GM21717 (cell line): ENCODE measurements around the gene TRHDE.
"Not testable (repeated sequence)": the region's sequence is repeated elsewhere in the genome, so short reads cannot be mapped to it uniquely, and the experiment has no call there.

Experiments
- ATAC-seq: cut with Tn5 transposase; IDR thresholded peaks from one replicate; pipeline ENCODE4 v1.9.1; 2021; ENCODE audit warnings: mild to moderate bottlenecking, moderate library complexity; ENCODE audit not compliant: unreplicated experiment

TRHDE gene

DNA sequence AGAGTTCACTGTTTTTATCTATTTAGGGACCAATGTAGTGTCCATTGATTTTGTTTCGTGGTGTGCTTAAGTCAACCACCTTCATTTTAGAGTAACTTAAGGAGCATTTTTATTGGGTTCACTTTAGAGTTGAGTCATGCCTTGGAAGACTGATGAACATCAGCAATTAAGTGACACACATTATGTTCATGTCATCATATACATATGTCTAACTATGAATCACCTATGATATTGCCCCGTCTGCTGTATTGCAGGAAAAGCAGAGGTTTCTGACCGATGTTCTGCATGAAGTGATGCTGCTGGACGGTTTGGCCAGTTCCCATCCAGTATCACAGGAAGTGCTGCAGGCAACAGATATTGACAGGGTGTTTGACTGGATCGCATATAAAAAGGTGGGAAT lies 227.1 kb downstream of the TRHDE start:
- ATAC-seq: no peak

DNA sequence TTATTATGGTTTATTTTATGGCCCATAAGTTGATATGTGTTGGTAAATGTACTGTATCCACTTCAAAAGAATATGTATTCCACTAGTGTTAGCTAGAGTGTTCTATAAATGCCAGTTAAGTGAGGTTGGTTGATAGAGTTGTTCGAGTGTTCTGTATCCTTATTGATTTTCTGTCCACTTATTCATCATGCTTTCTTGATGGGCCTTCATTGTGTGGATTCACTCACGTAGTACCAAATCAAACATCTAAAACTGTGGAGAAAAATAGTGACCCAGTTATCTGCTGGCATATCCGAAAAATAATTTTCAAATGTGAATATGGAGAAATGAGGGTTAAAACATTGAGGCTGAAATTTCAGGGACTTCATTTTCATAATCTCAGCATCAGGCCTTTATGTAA lies 230.4 kb downstream of the TRHDE start:
- no peak for ATAC-seq

DNA sequence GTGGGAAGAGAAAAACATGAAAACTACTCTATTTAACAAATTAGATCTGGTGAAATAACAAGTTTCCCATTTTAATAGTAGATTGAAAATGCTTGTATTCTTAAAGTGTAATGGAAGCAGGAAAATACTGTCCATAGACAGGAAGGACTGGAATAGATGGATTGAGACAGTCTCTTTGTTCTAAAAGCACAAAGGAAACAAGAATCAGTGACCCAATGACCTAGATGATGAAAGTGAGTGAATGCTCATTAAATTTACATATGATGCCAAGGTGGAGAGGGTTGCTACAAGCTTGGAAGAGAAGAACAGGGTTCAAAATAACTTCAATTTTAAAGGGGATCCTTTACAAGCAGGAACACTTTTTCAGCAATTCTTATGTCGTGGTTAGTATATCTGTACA lies 233.1 kb downstream of the TRHDE start:
- ATAC-seq: no peak

DNA sequence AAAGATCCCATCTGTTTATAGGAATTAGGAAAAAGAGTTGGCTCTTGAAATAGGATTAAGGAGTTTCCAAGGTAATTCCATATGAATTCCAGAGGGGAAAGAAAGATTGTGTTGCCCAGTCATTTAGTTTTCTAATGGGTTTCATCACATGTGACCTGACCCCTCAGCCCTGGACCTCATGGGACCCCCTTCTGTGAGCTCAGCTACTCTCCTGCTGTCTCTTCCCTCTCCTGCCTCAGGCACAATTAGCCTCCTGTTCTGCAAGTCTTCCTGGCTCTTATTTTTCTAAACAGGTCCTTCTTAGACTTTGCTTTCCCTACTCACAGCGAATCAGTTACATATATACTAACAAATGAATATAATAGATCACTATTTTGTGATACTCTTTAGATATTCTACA lies 237.7 kb downstream of the TRHDE start:
- no peak for ATAC-seq

DNA sequence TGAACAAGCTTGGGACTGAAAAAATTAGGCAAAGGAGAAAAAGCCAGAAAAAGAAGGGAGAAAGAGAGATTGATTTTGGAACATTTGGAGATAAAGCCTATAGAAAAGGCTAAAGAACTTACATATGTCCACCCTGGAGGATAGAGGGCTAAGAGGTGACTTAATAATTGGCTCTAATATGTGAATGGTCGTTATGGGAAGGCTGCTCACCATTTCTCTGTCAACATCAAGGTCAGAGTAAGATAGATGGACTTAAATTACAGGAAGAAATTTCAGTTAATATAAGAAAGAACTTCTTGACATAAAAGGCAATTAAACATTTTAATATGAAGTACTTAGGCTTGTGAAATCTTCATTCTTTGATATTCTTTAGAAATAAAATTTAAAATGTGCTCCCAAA lies 238.6 kb downstream of the TRHDE start:
- no peak for ATAC-seq

DNA sequence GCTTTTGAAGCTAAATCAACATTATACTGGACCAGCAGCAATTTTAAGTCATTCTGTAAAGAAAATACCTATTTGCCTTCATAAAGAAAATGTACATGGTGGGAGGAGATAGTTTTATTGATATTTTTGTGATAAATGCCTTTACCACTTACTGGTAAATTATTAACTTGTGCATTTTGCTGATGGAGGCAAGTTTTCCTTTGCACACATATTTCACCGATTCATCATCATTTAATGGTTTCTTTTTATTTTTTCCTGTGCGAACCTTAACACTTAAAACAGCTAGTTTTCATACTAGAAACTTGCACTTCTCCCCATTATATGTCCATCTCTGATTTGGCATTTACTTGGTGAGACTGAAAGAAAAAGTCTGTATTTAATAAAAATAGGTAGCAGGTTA lies 239.3 kb downstream of the TRHDE start:
- ATAC-seq: no peak

DNA sequence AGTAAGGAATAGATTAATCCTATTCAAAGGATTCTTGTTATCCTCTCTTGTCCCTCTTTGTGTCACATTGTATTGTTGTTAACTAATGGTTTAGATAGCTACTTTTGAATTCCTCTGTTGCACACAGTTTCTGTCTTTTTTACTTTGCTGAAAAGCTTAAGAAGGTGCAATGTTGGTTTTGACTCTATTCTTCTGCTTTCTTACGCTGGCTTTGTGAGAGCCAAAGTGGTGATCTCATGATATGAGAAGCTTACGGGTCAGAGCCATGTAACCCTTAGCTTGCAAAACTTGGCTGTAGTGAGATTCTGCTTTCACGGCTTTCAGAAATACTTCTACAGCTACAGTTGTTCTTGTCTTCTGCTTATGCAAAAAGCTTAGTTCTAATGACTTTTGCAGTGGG lies 239.7 kb downstream of the TRHDE start:
- ATAC-seq: no peak

DNA sequence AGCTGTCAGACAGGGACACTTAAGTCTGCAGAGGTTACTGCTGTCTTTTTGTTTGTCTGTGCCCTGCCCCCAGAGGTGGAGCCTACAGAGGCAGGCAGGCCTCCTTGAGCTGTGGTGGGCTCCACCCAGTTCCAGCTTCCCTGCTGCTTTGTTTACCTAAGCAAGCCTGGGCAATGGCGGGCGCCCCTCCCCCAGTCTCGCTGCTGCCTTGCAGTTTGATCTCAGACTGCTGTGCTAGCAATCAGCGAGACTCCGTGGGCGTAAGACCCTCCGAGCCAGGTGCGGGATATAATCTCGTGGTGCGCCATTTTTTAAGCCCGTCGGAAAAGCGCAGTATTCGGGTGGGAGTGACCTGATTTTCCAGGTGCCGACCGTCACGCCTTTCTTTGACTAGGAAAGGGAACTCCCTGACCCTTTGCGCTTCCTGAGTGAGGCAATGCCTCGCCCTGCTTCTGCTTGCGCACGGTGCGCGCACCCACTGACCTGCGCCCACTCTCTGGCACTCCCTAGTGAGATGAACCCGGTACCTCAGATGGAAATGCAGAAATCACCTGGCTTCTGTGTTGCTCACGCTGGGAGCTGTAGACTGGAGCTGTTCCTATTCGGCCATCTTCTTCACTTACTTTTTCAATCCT lies 248.0 kb downstream of the TRHDE start:
- ATAC-seq: not testable (repeated sequence)

DNA sequence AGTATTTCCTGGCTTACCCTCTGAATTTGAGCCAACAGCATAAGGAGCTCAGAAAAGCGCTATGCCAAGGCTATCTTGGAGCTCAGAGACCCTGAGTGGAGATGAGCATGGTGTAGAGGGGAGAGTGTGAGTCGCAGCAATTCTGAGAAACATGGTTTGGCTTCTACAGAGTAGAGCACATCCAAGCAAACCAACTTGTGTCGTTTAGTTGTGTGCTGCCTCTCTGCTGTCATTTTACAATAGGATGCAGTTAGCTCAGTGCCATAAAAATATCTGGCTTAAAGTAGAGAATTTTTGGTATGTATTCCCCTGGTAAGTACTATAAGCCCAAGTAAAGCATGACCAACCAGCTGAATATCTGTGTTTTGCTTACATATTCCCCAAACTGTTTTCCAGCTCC lies 249.2 kb downstream of the TRHDE start:
- no peak for ATAC-seq

DNA sequence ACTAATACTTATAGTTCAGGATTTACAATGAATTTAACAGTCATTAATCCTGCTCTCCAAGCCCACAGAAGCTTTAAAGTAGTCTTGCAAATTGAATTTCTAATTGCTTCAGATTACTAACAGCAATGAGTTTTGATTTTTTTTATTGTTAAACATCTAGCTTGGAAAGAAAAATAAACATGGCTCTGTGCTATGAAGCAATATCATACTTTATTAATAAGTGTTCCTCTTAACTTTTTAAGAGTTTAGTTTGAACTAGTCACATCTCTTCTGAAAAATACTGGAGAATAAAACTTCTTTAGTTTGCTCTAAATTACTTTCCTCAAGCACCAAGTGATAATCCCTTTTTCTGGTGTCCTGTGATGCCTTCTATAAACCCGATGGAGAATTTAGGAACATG lies 250.2 kb downstream of the TRHDE start:
- ATAC-seq: no peak

DNA sequence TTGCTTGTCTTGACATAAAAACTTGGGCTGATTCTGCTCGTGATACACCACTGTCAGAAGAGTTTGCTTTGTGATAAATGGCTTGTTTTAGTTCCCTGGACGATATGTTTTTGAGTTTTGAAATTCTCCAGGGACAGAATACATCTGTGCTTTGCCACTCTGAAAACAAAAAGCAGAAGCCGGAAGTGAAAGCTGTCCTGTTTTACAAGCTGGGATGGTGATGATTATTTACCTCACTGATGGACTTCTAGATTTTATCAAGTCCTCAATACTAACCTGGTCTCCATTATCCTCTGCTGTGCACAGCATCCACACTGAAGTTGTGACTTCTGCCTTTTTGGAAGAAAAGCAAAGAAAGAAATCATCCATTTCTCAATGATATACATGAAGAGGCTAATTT lies 251.6 kb downstream of the TRHDE start:
- ATAC-seq: no peak

DNA sequence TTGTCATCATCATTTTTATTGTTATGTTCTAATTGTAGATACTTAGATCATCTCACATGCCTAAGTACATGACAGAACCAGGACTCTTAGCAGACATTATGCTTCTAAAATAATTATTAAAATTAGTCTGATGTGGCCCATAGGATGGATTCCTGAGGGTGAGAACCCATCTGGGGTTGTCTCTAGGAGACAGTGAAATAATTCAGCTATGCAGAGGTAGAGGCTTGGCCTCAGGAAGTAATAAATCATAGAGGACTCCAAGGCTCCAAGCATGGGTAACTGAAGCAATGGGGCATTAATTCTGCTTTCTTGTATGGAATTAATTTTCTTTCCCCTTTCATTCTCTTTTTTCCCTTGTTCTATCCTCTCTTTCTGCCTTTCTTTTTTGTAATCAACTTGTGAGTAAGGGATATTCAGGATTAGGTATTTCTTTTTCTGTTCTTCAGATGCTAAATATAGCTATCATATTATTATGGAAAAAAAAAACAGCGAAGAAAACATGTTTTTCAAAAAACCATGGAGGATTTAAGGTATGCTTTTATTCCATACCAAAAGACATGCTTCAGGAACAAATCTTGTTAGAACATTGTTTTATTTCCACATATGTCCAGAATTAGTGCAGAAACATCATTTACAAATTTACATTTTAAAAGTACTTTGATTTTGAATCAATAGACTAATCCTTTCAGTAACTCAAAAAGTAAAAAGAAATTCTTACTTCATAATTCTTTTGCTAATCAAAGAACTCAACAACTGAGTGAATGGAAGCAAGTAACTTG lies 263.2 kb downstream of the TRHDE start:
- no peak for ATAC-seq

DNA sequence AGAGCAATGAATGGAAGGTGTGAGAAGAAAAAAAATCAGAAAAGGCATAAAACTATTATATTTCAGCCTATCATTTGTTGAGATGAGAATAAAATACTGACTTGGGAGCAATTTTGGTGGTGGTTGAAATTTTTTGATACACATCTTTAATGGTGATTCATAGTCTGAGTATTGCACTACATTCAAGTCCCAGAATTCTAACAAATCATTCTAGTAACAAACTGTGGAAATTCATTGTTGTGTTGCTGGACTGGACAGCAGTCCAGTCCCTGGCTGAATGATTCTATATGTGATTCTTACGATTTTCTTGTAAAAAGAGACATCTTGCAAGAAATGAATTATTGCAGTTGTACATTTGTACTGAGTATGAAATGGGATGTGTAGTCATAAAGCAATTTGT lies 268.6 kb downstream of the TRHDE start:
- no peak for ATAC-seq

DNA sequence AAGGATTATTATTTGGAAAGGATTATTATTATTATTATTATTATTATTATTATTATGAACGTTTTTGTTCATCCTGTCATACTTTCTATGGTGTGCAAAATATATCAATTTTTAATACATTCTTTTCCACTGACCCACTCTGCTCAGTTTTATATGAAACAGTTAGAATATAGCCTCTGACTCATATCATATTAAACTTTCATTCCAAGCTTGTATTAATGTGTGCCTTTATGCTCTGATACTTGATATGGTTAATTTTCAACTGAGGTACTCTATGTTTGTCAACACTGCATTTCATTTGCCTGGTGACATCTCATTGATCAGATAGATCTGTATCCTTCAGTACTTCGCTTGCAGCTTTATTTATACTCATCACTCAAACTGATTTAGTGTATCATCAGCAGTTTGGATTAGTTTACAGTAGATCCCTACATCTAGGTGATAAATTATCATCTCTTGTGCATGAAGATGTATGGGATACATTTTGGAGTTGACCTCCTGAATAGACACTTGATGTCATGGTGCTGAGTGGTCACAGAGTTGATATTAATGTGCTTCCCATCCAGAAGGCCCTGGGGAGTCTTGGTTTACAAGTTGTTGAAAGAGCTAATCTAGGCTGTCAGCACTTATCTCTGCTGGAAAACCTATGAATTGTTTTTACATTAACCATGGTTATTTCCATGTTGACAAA lies 271.8 kb downstream of the TRHDE start:
- ATAC-seq: no peak

DNA sequence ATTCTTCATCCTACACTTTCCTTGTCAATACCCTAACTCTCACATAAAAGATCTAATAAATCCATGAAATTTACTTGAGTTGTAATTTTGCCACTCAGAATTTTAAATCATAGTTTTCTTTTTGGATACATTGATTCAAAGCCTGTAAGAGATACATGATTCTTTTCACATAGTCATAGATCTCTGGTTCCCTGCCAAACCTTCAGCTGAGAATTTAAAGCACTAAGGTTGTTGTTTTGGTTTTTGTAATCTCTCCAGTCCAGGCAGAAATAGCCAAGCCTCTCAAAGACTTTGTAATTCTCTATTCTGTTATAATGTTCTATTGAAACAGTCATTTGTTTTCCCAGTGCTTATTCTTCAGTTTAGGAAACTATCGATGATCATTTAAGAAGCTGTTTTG lies 273.9 kb downstream of the TRHDE start:
- ATAC-seq: no peak

DNA sequence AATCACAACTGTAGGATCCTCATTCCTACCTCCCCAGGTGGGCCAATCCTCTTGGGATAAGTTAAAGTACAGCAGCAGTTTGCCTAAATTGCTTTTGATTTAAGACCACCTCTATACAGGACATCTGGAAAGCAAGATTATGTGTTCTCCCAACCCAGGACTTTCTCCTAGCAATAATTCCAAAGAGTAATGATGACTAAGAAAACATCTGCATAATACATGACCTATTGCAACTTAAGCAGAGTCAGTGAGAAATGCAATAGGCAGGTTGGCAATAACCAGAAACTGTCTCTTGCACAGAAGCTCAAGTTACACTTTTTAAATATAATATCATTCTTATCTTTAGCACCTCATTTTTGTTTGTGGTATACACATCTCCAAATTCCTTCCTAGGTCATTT lies 275.4 kb downstream of the TRHDE start:
- ATAC-seq: no peak

DNA sequence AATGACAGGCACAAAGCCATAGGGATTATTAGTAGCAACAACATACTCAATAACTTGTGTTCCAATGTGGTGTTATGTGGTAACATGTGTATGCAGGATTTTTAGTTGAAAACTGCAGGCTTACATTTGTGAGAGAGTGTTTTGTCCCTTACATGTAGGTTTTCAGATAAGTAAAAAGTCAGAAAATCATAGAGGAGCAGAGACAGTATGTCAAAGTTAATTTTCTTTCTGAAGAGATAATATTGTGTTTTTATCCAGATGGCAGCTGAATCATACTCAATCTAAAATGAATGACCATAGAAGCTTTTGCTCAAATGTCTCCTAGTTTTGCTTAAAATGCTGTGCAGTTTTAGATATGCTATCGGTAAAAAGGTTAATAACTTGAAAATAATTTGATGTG lies 277.0 kb downstream of the TRHDE start:
- no peak for ATAC-seq

DNA sequence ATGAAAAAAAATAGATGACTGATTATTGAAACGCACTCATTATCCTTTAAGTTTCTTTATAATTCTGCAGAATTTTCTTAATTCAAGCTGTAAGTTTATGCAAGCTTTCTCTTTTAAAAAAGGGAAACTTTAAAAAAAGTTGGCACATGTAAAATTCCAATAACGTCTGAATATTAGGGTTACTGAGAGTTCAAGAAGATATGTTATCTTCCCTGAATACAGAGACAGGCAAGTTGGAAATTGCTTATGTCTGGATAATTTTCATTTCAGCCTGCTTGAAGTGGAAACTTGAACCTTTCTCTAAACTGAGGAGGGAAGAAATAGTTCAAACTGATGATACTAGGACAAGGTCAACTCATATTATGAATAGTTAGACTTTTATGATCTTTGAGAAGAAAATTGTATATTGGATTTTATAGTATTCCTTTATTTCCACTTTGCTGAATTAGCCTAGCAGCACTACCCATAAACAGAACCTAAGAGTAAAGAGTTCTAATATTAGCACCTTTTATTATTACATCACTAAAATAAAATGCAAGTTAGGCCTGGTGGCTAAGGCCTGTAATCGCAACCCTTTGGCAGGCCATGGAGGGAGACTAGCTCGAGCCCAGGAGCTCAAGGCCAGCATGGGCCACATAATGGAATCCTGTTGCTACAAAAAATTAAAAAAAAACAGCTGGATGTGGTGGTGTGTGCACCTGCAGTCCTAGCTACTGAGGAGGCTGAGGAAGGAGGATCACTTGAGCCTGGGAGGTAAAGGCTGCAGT lies 288.0 kb downstream of the TRHDE start:
- ATAC-seq: no peak

DNA sequence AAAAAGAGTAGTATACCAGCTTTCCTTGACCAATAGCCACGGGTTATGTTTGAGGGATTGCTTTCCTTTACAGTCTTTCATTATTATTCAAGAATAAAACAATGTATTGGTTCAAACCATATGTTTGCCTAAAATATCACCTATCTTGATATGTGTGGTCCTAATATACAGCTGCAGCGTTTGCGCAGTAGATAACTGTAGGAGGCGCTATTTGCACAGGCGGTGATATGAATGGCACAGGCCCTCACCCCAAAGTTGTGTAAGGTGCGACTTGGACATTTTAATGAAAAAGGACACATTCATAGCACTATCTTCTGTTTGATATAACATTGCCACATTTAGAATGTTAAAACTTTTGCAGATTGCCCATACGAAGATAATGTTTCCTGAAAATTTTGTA lies 298.4 kb downstream of the TRHDE start:
- no peak for ATAC-seq

DNA sequence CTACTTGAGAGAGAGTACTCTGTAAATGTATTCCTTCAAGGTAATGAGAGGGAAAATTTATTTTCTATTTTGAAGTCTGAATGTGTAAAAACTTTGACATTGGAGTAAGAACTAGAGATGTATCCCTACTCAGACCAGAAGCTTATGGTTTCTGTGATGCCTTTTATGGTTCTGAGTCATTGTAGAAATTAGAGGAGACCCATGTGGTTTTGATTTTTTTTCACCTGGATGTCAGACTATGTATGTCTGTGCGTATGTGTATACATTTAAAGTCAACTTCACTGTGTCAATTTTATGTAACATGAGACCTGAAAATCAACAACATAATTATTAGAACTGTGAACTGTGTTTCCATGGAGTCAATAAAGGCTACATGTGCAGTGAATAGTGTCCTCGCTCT lies 302.0 kb downstream of the TRHDE start:
- no peak for ATAC-seq

DNA sequence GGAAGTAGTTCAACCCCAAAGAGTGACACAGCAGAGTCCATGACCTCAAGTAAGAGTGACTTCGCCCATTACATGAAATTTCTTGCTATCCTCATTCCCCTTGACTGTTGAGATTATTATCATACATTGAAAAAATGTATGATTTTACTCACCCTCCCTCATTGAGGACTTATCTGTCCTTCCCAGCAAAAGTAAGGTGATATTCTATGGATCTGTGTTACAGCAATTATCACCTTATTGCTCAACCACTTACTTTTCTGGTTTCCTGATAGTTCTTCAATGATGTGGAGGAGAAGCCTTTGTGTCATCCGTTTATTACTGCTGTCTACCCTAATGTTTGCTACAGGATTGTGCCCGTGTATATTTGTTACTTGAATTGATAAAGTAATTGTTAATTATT lies 306.2 kb downstream of the TRHDE start:
- no peak for ATAC-seq

DNA sequence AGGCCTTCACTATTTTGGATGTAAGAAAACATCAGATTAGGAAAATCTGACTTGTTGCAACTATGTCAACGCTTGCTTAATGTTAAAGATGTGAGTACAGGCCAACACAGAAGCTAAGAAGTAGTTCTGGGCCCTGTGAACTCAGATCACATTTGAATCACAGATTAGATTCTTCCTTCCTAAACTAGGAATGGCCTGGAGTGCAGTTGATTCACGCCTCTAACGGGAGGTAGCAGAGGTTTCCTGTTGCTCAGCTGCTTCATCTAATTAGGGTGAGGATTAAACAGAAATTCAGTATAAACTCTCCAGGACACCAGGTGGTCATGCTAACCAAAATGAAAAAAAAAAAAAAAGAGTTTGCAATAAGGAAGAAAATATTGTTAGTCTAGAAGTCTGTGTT lies 314.3 kb downstream of the TRHDE start:
- no peak for ATAC-seq
